ENCODE results near the gene SORL1-AS1.

Gene SORL1-AS1

GRCh38 chr11:121437018-121437685 lies 15.6 kb downstream of the SORL1-AS1 start:
- Histone ChIP-seq H3K4me3 (no peak overlapping the region), H3K27ac (peak overlapping the region in 1 of 21 experiments; percentile 9)

GRCh38 chr11:121435551-121436511 lies 16.9 kb downstream of the SORL1-AS1 start:
- peak overlapping the region in 1 of 21 experiments; percentile 45 for H3K27ac ChIP-seq
- no peak overlapping the region for H3K4me3 ChIP-seq

- no peak overlapping the region for H3K27ac ChIP-seq
- H3K4me3 ChIP-seq: no peak overlapping the region
Observed at GRCh38 chr11:121435132-121435531, 17.6 kb downstream of the SORL1-AS1 start.

- Histone ChIP-seq H3K4me3 (no peak overlapping the region), H3K27ac (no peak overlapping the region)
Observed at GRCh38 chr11:121431820-121432526, 20.8 kb downstream of the SORL1-AS1 start.

GRCh38 chr11:121429556-121429955 lies 23.2 kb downstream of the SORL1-AS1 start:
- H3K4me3 ChIP-seq: no peak overlapping the region
- H3K27ac ChIP-seq: no peak overlapping the region

GRCh38 chr11:121427400-121427744 lies 25.4 kb downstream of the SORL1-AS1 start:
- H3K27ac ChIP-seq: no peak overlapping the region
- peak overlapping the region in 5 of 7 experiments; percentile 1 to 31 (median 12) for H3K4me3 ChIP-seq

- peak overlapping the region in 5 of 7 experiments; percentile 1 to 31 (median 12) for H3K4me3 ChIP-seq
- H3K27ac ChIP-seq: no peak overlapping the region
Observed at GRCh38 chr11:121426476-121427399, 26.0 kb downstream of the SORL1-AS1 start.

- Histone ChIP-seq H3K4me3 (no peak overlapping the region), H3K27ac (no peak overlapping the region)
Observed at GRCh38 chr11:121425828-121426227, 26.9 kb downstream of the SORL1-AS1 start.

- Histone ChIP-seq H3K27ac (no peak overlapping the region), H3K4me3 (no peak overlapping the region)
Observed at GRCh38 chr11:121422675-121423074, 30.1 kb downstream of the SORL1-AS1 start.

- no peak overlapping the region for H3K27ac ChIP-seq
- no peak overlapping the region for H3K4me3 ChIP-seq
Observed at GRCh38 chr11:121421149-121421901, 31.4 kb downstream of the SORL1-AS1 start.

- Histone ChIP-seq H3K4me3 (no peak overlapping the region), H3K27ac (no peak overlapping the region)
Observed at GRCh38 chr11:121420398-121420797, 32.4 kb downstream of the SORL1-AS1 start.

- H3K4me3 ChIP-seq: no peak overlapping the region
- H3K27ac ChIP-seq: no peak overlapping the region
Observed at GRCh38 chr11:121419836-121420235, 32.9 kb downstream of the SORL1-AS1 start.

GRCh38 chr11:121418625-121419114 lies 34.1 kb downstream of the SORL1-AS1 start:
- H3K4me3 ChIP-seq: no peak overlapping the region
- peak overlapping the region in 5 of 21 experiments; percentile 42 to 82 (median 45) for H3K27ac ChIP-seq

GRCh38 chr11:121417607-121418006 lies 35.2 kb downstream of the SORL1-AS1 start:
- H3K4me3 ChIP-seq: no peak overlapping the region
- peak overlapping the region in 11 of 21 experiments; percentile 19 to 82 (median 56) for H3K27ac ChIP-seq

- H3K4me3 ChIP-seq: no peak overlapping the region
- H3K27ac ChIP-seq: peak overlapping the region in 11 of 21 experiments; percentile 19 to 82 (median 56)
Observed at GRCh38 chr11:121417055-121417551, 35.7 kb downstream of the SORL1-AS1 start.

- peak overlapping the region in 1 of 21 experiments; percentile 82 for H3K27ac ChIP-seq
- H3K4me3 ChIP-seq: no peak overlapping the region
Observed at GRCh38 chr11:121415856-121416255, 36.9 kb downstream of the SORL1-AS1 start.

GRCh38 chr11:121414141-121414913 lies 38.4 kb downstream of the SORL1-AS1 start:
- Histone ChIP-seq H3K27ac (no peak overlapping the region), H3K4me3 (no peak overlapping the region)
